K562 (cell line): ENCODE results near the gene PLEKHA7. TPM values are rescaled to one million over a fixed set of nuclear protein-coding genes. Genes with fewer than 3 reads are reported as not detected.

ENCODE experiments used
- ATAC-seq: fragments of 200-7000 bp; cut with Tn5 transposase; 3 replicates; pipeline ENCODE4 v1.9.1; 2020; ENCODE audit warnings: moderate library complexity
- BruUV-seq: library from RNA; stranded (reverse); fragments of 400-500 nt; replicated peaks from 2 replicates; lab custom pipeline; 2021; lab: Mats Ljungman, UMichigan
- CTCF ChIA-PET: fragments of 300-600 bp; formaldehyde crosslinking; extraction: SDS; loops from one replicate; lab custom pipeline; 2021; ENCODE audit warnings: low intra/inter-chr PET ratio; lab: Yijun Ruan, JAX
- POLR2A ChIA-PET: fragments of 300-600, 350-650 bp; sonication (Branson Sonifier 250); formaldehyde crosslinking; extraction: SDS; loops from one replicate; lab custom pipeline; 2021; ENCODE audit warnings: antibody characterized with exemption, inconsistent platforms; lab: Yijun Ruan, JAX
- DNase-seq, 4 experiments: peaks; one replicate each; pipeline versions ENCODE4 v3.0.0 to v3.0.0-alpha.2; 2011 to 2018; ENCODE audit warnings: low spot score in 3 of 4, mixed read lengths in 3 of 4; ENCODE audit errors: extremely low read depth in 1 of 4
- FAIRE-seq: peaks from 2 replicates; lab custom pipeline; 2011; peaks lifted over from hg19 to GRCh38; lab: Jason Lieb, UNC
- H2AFZ ChIP-seq: 2 replicates; pipeline ENCODE4 v1.6.0; 2011; ENCODE audit warnings: low read depth, low read length, control low read depth, inconsistent platforms
- H3K27ac ChIP-seq: fragments of 200-600 bp; 3 replicates; pipeline ENCODE4 v1.8.0; 2011; ENCODE audit warnings: low read depth, mild to moderate bottlenecking, control low read depth, inconsistent platforms, low read length, moderate library complexity, mixed read lengths; ENCODE audit errors: extremely low read depth
- H3K27me3 ChIP-seq, 2 experiments: fragments of 300-600 bp in 1 of 2; 2 replicates in 1 of 2; 3 replicates in 1 of 2; pipeline versions ENCODE4 v1.6.0 to v1.8.0; 2011; ENCODE audit warnings: inconsistent platforms in 2 of 2, low read length in 2 of 2, mild to moderate bottlenecking in 1 of 2, mixed read lengths in 1 of 2, moderate library complexity in 1 of 2; ENCODE audit not compliant: control insufficient read depth in 2 of 2, insufficient read depth in 2 of 2
- H3K36me3 ChIP-seq: fragments of 300-600 bp; 3 replicates; pipeline ENCODE4 v1.8.0; 2011; ENCODE audit warnings: mild to moderate bottlenecking, low read length, inconsistent platforms; ENCODE audit not compliant: control insufficient read depth, insufficient read depth
- H3K4me1 ChIP-seq, 2 experiments: fragments of 200-600 bp in 1 of 2; replicated peaks in 1 of 2; 2 replicates in 1 of 2; 3 replicates in 1 of 2; pipeline versions ENCODE4 v1.5.1 to v1.8.0; 2011; ENCODE audit warnings: inconsistent platforms in 2 of 2, low read length in 2 of 2, mild to moderate bottlenecking in 1 of 2, mixed read lengths in 1 of 2, moderate library complexity in 1 of 2; ENCODE audit not compliant: control insufficient read depth in 2 of 2, insufficient read depth in 2 of 2
- H3K4me2 ChIP-seq: 2 replicates; pipeline ENCODE4 v1.6.1; 2011; ENCODE audit warnings: low read length, control low read depth, inconsistent platforms, mixed read lengths; ENCODE audit not compliant: insufficient read depth
- H3K4me3 ChIP-seq: fragments of 200-600 bp; sonication (generic), shearing (Covaris generic); 2 replicates; pipeline ENCODE4 v1.5.1; 2016; ENCODE audit warnings: control low read depth, inconsistent platforms
- H3K79me2 ChIP-seq: fragments of 200-600 bp; 3 replicates; pipeline ENCODE4 v1.8.0; 2011; ENCODE audit warnings: low read length, inconsistent platforms; ENCODE audit not compliant: control insufficient read depth, insufficient read depth
- H3K9ac ChIP-seq, 2 experiments: 2 replicates each; pipeline versions ENCODE4 v1.6.0 to v1.6.1; 2011; ENCODE audit warnings: low read depth in 2 of 2, low read length in 2 of 2, control low read depth in 1 of 2, inconsistent platforms in 1 of 2, mild to moderate bottlenecking in 1 of 2, mixed read lengths in 1 of 2; ENCODE audit not compliant: insufficient read depth in 1 of 2
- H3K9me1 ChIP-seq: one replicate; pipeline ENCODE4 v1.6.0; 2011; ENCODE audit warnings: inconsistent platforms, mild to moderate bottlenecking, low read length, moderate library complexity; ENCODE audit not compliant: control insufficient read depth, insufficient read depth
- H3K9me3 ChIP-seq: replicated peaks from 2 replicates; pipeline ENCODE4 v1.5.1; 2011; ENCODE audit warnings: low read depth, low read length, inconsistent platforms; ENCODE audit not compliant: control insufficient read depth, insufficient read depth
- H4K20me1 ChIP-seq: replicated peaks from 2 replicates; pipeline ENCODE4 v1.6.1; 2011; ENCODE audit warnings: low read length, inconsistent platforms, mixed read lengths; ENCODE audit not compliant: control insufficient read depth, insufficient read depth
- ERF ChIP-seq: fragments of 450-650 bp; formaldehyde crosslinking; IDR thresholded peaks from 2 replicates; pipeline ENCODE4 v1.4.0; 2020; ENCODE audit warnings: mild to moderate bottlenecking, mixed read lengths
- HMG20A ChIP-seq: fragments of 450-650 bp; formaldehyde crosslinking; conservative IDR thresholded peaks from 2 replicates; pipeline ENCODE4 v1.4.0; 2020; ENCODE audit warnings: mild to moderate bottlenecking, mixed read lengths
- MEIS2 ChIP-seq: fragments of 450-650 bp; IDR thresholded peaks from 2 replicates; pipeline ENCODE4 v1.6.1; 2014; ENCODE audit warnings: mild to moderate bottlenecking; ENCODE audit not compliant: partially characterized antibody
- NR1H2 ChIP-seq: sonication (generic); formaldehyde crosslinking; IDR thresholded peaks from 2 replicates; pipeline ENCODE4 v1.4.0; 2020; ENCODE audit warnings: mild to moderate bottlenecking, missing genetic modification reagents
- PRDM10 ChIP-seq: fragments of 450-650 bp; IDR thresholded peaks from 2 replicates; pipeline ENCODE4 v1.6.1; 2018; ENCODE audit not compliant: partially characterized antibody
- SMAD2 ChIP-seq: fragments of 150-350 bp; IDR thresholded peaks from 2 replicates; pipeline ENCODE4 v1.6.1; 2014; ENCODE audit warnings: low read depth, mild to moderate bottlenecking, low read length
- TAF9B ChIP-seq: fragments of 450-650 bp; IDR thresholded peaks from 2 replicates; pipeline ENCODE4 v1.6.1; 2018; ENCODE audit warnings: mild to moderate bottlenecking; ENCODE audit not compliant: partially characterized antibody
- ZBTB17 ChIP-seq: fragments of 450-650 bp; formaldehyde crosslinking; IDR thresholded peaks from 2 replicates; pipeline ENCODE4 v1.4.0; 2020; ENCODE audit warnings: mild to moderate bottlenecking
- ZNF146 ChIP-seq: IDR thresholded peaks from one replicate; pipeline ENCODE4 v1.6.1; 2018; ENCODE audit warnings: missing compliant biosample characterization; ENCODE audit not compliant: unreplicated experiment
- ZNF444 ChIP-seq: fragments of 250-450 bp; sonication (Bioruptor Pico); IDR thresholded peaks from 2 replicates; pipeline ENCODE4 v1.4.0; 2020; ENCODE audit warnings: mild to moderate bottlenecking, moderate library complexity
- ZNF507 ChIP-seq: conservative IDR thresholded peaks from 2 replicates; pipeline ENCODE4 v1.6.1; 2017; ENCODE audit warnings: missing genetic modification characterization, missing compliant biosample characterization
- ZNF584 ChIP-seq: fragments of 200-800 bp; sonication (Bioruptor generic); IDR thresholded peaks from 2 replicates; pipeline ENCODE4 v1.6.1; 2016; ENCODE audit warnings: low read depth, mild to moderate bottlenecking, missing genetic modification characterization, missing compliant biosample characterization
- WGBS: fragments of 100-300 bp; shearing (Covaris generic); methylation state at CpG from one replicate; pipeline ENCODE4 v1.1.6; 2016; ENCODE audit warnings: low coverage, mixed read lengths; ENCODE audit not compliant: insufficient coverage; ENCODE audit errors: missing lambda C conversion rate; 5-methylcytosine and 5-hydroxymethylcytosine counted together
- in situ Hi-C: fragments of 300-500 bp; cut with MboI; formaldehyde crosslinking; loops from 4 replicates; pipeline ENCODE4 v1.15.0; 2018; ENCODE audit warnings: inconsistent platforms, mixed read lengths
- intact Hi-C: fragments of 100-400 bp; cut with micrococcal nuclease; formaldehyde crosslinking; loops from 2 replicates; pipeline ENCODE4 v1.14.2; 2022
- polyA plus RNA-seq, 8 experiments: library from polyadenylated mRNA; depleted of rRNA in 4 of 8; stranded (reverse) in 5 of 8; unstranded in 3 of 8; fragments of >200 nt; fragmentation: Nextera tagmentation in 2 of 8; fragmentation: Illumina TruSeq in 1 of 8; extraction: Ambion mirVana in 2 of 8; extraction: Trizol in 1 of 8; gene quantifications; 2 replicates each; pipeline versions ENCODE4 v1.2.1 to v1.2.3, GENCODE V29; 2011 to 2014; ENCODE audit warnings: inconsistent platforms in 1 of 8, missing spikeins in 1 of 8
- total RNA-seq, 7 experiments: library from RNA; depleted of rRNA in 6 of 7; stranded (reverse); fragments of >200 nt in 6 of 7; fragmentation: Illumina TruSeq in 2 of 7; extraction: Trizol in 2 of 7; gene quantifications; 2 replicates each; pipeline versions ENCODE4 v1.2.1 to v1.2.3, GENCODE V29; 2011 to 2021; ENCODE audit warnings: low replicate concordance in 1 of 7

The PLEKHA7 gene
- total and polyA plus RNA-seq, 9 of the 15 experiments (the other 6 are each of a cell fraction or from before 2014, with no cell fraction given): 0.06 to 0.77 (median 0.20) TPM; not detected in 1

GRCh38 chr11:16764888-16765287 is 249.3 kb downstream of the PLEKHA7 start:
- Histone ChIP-seq H3K4me2 (no peak overlapping the region), H3K4me1 (no peaks in the 10 kb centered on the region), H3K79me2 (no peaks in the 10 kb centered on the region), H3K9ac (no peak overlapping the region), H3K36me3 (no peaks in the 10 kb centered on the region), H3K27me3 (peaks cover 13 to 35% of the 10 kb centered on the region in 2 experiments; a peak in 3 of 5 replicates), H4K20me1 (no peaks in the 10 kb centered on the region), H3K27ac (no peak overlapping the region), H2AFZ (no peak overlapping the region), H3K4me3 (no peak overlapping the region), H3K9me1 (no peaks in the 10 kb centered on the region), H3K9me3 (no peaks in the 10 kb centered on the region)
- FAIRE-seq (no peak), DNase-seq (no peak), ATAC-seq (no peak)
- intact Hi-C loops: no loop called here
- CTCF ChIA-PET: no interaction called here
- POLR2A ChIA-PET: interaction anchor here (1.4 kb wide), 1 partner anchor 14 kb away, joined by 3 read pairs; no protein-coding TSS in a partner anchor
- no TSS peak for BruUV-seq
- TF ChIP-seq ZNF146 (CRISPR knock-in tag) (no peak), SMAD2 (no peak), MEIS2 (no peak), PRDM10 (no peak), ZBTB17 (CRISPR knock-in tag) (no peak), ZNF444 (CRISPR knock-in tag) (no peak), ERF (CRISPR knock-in tag) (no peak), ZNF507 (tag) (no peak), NR1H2 (CRISPR knock-in tag) (no peak), HMG20A (CRISPR knock-in tag) (no peak), ZNF584 (CRISPR knock-in tag) (no peak), TAF9B (no peak)
- WGBS: 0% methylated on average over 8 of the region's 8 CpGs
- in situ Hi-C loops: no loop called here
